NT2/D1 (cell line): ENCODE measurements around the gene EQTN.

ENCODE experiments used
- DNase-seq: peaks from one replicate; pipeline ENCODE4 v3.0.0-alpha.2; 2011; ENCODE audit warnings: low read depth, low spot score
- H3K27me3 ChIP-seq: 2 replicates; pipeline ENCODE4 v1.6.0; 2011; ENCODE audit warnings: mild to moderate bottlenecking; ENCODE audit not compliant: insufficient read length, insufficient read depth
- H3K36me3 ChIP-seq: 2 replicates; pipeline ENCODE4 v1.6.1; 2011; ENCODE audit warnings: mild to moderate bottlenecking, low read length, mixed read lengths; ENCODE audit not compliant: insufficient read depth, insufficient read length
- H3K4me1 ChIP-seq: 2 replicates; pipeline ENCODE4 v1.5.1; 2011; ENCODE audit not compliant: insufficient read depth, insufficient read length
- H3K4me3 ChIP-seq: 2 replicates; pipeline ENCODE4 v1.5.1; 2011; ENCODE audit warnings: low read depth; ENCODE audit not compliant: insufficient read length
- H3K9ac ChIP-seq: 2 replicates; pipeline ENCODE4 v1.6.0; 2011; ENCODE audit warnings: low read depth; ENCODE audit not compliant: insufficient read length
- H3K9me3 ChIP-seq: 2 replicates; pipeline ENCODE4 v1.5.1; 2011; ENCODE audit warnings: mild to moderate bottlenecking, low read length; ENCODE audit not compliant: insufficient read depth
- SUZ12 ChIP-seq: IDR thresholded peaks from 2 replicates; pipeline ENCODE4 v1.6.1; 2011; ENCODE audit not compliant: insufficient read length, insufficient read depth; ENCODE audit errors: extremely low read depth
- YY1 ChIP-seq: IDR thresholded peaks from 2 replicates; pipeline ENCODE4 v1.6.1; 2011; ENCODE audit not compliant: insufficient read length, insufficient read depth
- ZNF274 ChIP-seq: IDR thresholded peaks from 2 replicates; pipeline ENCODE4 v1.6.1; 2011; ENCODE audit warnings: mild to moderate bottlenecking, low read depth, low read length

Gene EQTN

DNA sequence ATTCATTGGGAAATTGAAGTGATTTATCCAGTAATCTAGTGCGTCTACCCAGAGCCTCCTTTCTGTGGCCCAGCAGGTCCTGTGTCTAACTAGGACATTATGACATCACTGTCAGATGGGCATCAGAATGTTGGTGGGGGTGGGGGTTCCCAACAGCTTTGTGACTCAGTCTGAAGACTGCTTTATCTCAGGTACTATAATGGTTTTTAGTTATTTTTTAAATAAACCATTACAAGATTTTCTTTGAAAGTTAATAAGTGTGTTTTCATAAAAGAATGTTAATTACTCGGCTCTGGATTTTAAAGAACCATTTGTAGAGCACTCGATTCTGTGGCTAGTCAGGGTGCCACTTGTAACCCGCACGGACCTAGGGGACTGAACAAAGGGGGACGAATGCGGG lies at the start of gene EQTN:
TSS of gene EQTN (minus strand) at position 101 of the 400 bp plus-strand sequence. CDS start at position 6, 95 bp downstream.
- Histone ChIP-seq H3K9me3 (no peaks in the 10 kb centered on the region), H3K9ac (no peak within 1 kb of the TSS), H3K27me3 (no peaks in the 10 kb centered on the region), H3K36me3 (no peaks in the 10 kb centered on the region), H3K4me1 (no peaks in the 10 kb centered on the region), H3K4me3 (no peak within 1 kb of the TSS)
- no peak for DNase-seq
- TF ChIP-seq ZNF274 (no peak), YY1 (no peak)

DNA sequence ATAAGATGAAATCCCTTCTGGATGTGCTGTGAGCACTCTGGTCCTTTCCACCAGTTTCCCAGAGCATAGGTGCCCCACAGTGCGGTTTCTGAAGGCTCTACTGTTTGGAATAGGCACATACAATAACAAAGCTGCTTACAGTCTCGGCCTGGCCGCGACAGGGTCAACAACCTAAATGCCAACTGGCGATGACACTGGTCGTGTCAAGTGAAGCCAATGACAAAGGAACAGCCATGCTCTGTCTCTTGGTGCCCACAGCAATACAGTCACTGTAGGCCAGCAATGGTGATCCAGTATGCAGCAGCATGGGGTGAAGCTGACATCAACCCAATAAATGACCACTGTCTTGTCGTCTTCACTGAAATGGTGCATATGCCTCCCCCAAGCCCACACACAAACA lies 47.8 kb upstream of the EQTN start:
- TF ChIP-seq ZNF274 (no peak), SUZ12 (no peak), YY1 (no peak)
- Histone ChIP-seq H3K9me3 (peaks cover 7% of the 10 kb centered on the region; the same call in 1 of the 2 replicates), H3K27me3 (no peaks in the 10 kb centered on the region), H3K4me1 (no peaks in the 10 kb centered on the region), H3K9ac (no peak overlapping the region), H3K36me3 (no peaks in the 10 kb centered on the region), H3K4me3 (no peak overlapping the region)
- no peak for DNase-seq

DNA sequence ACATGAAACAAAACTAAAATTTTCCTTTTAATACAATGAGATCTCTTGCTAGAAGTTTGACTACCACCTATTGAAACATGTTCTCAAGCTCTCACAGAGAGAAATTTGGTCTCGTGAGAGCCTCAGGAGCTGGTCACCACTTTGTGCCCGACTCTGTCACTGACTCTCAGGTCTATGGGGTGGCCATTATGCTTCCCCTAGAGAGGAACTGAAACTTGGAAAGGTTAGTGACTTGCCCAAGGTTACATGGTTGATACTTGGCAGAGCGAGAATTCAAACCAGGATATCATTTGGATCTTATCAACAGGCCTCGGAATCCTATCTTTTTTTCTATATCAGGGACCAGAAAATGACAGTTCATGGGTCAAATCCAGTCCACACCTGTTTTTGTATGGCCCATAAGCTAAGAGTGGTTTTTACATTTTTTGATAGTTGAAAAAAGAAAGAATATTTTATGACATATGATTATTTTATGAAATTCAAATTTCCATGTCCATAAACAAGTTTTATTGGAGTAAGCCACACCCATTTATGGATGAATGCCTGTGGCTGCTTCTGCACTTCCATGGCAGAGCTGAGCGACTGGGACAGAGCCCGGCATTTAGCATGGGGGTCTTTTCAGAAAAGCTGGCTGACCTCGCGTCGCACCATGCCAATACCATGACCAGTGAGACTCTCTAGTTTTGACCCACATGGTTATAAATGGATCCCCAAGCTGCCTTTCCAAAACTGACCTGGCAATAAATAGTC lies 44.8 kb upstream of the EQTN start:
- no peaks in the 10 kb centered on the region for H3K27me3 ChIP-seq
- peaks cover 7% of the 10 kb centered on the region; the same call in 1 of the 2 replicates for H3K9me3 ChIP-seq
- no peak for DNase-seq
- no peaks in the 10 kb centered on the region for H3K36me3 ChIP-seq
- H3K4me3 ChIP-seq, result no peak overlapping the region
- no peak overlapping the region for H3K9ac ChIP-seq
- H3K4me1 ChIP-seq, result no peaks in the 10 kb centered on the region
- TF ChIP-seq YY1 (no peak), SUZ12 (no peak), ZNF274 (no peak)

DNA sequence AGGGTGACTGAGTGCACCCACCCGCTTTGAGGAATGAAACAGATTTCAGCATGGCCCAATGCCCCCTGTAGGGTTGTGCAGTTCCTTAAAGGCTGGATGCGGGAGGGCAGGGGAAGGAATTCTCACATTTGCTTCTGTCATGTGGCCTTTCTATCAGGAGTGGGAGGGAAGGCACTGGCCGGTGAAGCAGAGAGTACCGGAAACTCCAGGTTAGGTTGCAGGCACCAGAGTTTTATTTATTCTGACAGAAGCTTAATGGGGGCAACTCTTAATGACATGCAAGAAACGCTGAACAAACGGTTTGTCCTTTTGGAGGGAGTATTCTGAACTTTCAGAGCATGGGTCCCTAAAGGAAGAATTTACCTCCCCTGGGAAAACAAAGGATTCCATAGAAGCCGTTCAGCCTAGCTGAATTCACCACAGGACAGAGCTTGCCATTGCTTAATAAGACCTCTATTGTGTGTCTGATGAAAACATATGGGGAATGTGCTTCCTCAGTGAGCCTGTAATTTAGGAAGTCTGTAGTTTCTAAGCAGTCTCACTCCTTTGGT lies 44.1 kb upstream of the EQTN start:
- Histone ChIP-seq H3K36me3 (no peaks in the 10 kb centered on the region), H3K4me3 (no peak overlapping the region), H3K9me3 (peaks cover 7% of the 10 kb centered on the region; the same call in 1 of the 2 replicates), H3K9ac (no peak overlapping the region), H3K27me3 (no peaks in the 10 kb centered on the region), H3K4me1 (no peaks in the 10 kb centered on the region)
- TF ChIP-seq ZNF274 (no peak), YY1 (no peak), SUZ12 (no peak)
- DNase-seq, result peak; percentile 28

- TF ChIP-seq YY1 (no peak), ZNF274 (no peak), SUZ12 (no peak)
- Histone ChIP-seq H3K9me3 (peaks cover 7% of the 10 kb centered on the region; the same call in 1 of the 2 replicates), H3K9ac (no peak overlapping the region), H3K4me1 (no peaks in the 10 kb centered on the region), H3K27me3 (no peaks in the 10 kb centered on the region), H3K4me3 (no peak overlapping the region), H3K36me3 (no peaks in the 10 kb centered on the region)
- DNase-seq, result no peak
Observed at GRCh38 chr9:27340285-27340674, 43.3 kb upstream of the EQTN start.

DNA sequence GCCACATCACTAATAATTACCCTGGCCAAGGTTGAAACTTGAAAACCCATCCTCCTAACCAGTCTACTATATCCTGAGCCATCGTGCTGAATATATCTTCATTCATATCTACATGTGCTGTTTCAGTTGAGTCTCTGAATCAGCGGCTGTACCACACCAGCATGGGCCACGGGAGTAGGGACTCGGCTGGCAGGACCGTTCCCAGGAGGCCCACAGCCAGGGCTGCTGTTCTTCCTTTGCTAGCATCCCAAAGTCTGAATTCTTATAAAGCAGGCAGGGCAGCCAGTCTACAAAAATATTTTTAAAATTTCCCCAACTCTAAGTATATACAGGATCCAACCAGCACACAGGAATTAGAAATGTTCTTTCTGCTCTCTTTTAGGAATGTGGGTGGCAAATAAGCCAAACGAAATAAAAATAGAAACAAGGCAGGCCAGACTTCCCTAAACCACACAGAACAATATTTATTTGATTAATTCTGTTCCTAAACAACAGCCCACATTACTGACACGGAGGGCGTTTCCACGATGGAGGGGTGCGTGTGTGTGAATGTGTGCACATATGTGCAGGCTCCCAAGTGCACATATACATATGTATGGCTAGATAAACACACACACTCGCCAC lies 42.8 kb upstream of the EQTN start:
- DNase-seq, result no peak
- H3K4me1 ChIP-seq, result no peaks in the 10 kb centered on the region
- no peaks in the 10 kb centered on the region for H3K36me3 ChIP-seq
- TF ChIP-seq ZNF274, result no peak
- no peak for TF ChIP-seq YY1
- TF ChIP-seq SUZ12, result no peak
- peaks cover 7% of the 10 kb centered on the region; the same call in 1 of the 2 replicates for H3K9me3 ChIP-seq
- no peak overlapping the region for H3K9ac ChIP-seq
- no peaks in the 10 kb centered on the region for H3K27me3 ChIP-seq
- H3K4me3 ChIP-seq, result no peak overlapping the region

GRCh38 chr9:27338527-27338903 lies 41.6 kb upstream of the EQTN start:
- Histone ChIP-seq H3K9ac (no peak overlapping the region), H3K4me1 (no peaks in the 10 kb centered on the region), H3K36me3 (no peaks in the 10 kb centered on the region), H3K4me3 (no peak overlapping the region), H3K27me3 (no peaks in the 10 kb centered on the region), H3K9me3 (peaks cover 7% of the 10 kb centered on the region; the same call in 1 of the 2 replicates)
- TF ChIP-seq ZNF274 (no peak), YY1 (no peak), SUZ12 (no peak)
- no peak for DNase-seq
